ENCODE results near the gene PPP3CA.

PPP3CA gene

DNA sequence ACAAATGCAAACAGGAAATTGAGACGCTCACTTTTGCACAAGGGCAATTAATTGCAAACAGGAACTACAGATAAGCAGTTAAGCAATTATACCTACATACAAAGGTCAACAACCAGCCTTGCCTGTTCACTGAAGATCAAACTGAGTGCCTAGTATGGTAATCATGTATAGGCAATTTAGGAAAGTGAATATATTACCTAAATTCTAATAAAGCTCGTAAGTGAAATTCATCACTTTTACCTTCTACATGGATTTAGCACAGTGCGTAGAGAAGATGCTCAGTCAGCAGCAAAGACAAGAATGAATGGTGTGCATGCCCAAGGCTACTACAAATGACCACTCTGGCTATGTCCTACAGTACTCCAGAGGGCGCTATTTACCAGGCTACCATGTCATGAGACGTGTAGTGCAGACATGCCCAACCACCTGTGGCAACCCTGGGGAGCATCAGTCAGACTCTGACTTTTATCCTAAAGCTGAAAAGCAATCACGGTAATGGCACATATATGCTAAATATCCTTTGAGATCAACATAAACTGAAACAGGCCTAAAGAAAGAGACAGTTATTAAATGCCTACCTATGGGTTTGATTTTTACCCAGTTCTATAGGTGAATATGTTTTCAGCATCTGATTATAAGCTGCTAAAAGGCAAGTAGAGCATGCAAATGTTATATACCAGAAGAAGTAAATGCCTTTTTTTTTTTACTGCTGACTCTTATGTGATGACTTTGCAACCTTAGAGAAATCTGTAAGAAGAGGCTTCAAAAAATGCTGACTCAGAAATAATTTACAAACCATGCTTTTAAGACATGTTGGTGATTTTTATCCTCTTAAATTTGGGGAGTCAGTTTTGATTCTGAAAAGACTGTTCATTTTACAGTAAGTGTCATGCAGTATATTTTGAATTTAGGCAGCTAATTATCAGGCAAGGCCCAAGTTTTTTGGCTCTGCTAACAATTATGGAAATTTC lies 178.0 kb downstream of the PPP3CA start:
- DNase-seq, result peak; percentile 36 to 41

DNA sequence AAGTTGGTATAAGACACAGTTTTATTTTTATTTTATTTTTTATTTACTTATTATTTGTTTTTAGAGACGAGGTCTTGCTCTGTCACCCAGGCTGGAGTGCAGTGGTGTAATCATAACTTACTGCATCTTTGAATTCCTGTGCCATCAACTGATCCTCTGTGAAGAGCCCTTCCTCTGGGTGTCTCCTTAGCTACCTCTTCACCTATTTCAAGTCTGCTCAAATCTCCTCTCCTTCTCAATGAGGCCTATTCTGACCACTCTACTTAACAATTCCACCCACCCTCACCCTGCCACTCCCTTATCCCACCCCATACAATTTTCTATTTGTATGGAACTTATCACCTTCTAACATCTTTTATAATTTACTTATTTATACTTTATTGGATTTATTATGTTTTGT lies 183.4 kb downstream of the PPP3CA start:
- no peak for DNase-seq

DNA sequence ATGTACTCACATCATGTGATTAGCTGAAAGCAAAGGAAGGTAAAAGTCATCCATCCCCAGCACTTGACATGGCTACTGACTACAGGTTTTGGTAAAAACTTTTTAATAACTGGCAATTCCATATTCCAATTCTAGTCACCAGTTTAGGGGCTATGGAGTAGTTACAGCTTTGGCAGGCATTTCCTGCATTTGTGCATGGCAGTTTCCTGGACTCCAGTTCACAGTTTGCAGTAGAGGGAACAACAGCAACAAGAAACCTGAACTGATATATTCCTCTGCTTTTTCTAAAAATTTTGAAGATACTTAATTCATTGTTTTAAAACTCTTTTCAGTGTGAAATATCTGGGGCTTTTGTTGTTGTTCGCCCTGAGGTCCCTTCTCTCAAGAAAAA lies 184.3 kb downstream of the PPP3CA start:
- no peak for DNase-seq

DNA sequence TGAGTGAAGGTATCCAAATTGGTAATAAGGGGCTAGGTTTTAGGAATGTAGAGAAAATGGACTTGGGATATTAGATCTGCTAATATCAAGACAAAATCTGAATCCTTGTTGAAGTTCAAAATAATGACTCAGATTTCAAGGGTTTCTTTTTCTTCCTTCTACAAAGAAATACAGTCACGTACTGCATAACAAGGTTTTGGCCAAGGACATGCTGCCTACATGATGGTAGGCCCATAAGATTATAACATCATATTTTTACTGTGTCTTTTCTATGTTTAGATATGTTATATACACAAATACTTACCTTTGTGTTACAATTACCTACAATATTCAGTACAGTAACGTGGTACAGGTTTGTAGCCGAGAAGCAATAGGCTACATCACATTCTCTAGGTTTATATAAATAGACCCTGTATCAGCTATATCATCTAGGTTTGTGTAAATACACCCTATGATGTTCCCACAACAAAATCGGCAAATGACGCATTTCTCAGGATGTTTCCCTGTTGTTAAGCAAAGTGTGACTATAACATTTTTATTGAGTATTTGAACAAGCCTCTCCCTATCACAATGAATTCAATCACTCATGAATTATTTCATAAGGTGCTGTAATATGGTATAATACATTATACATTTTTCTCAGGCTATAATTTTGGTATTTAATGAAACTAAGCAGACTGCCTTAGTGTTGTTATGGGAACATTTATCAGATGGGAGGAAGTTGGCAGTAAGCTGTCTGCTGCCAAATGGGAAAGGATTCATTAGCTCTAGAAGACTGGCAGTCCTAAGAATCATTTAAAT lies 186.3 kb downstream of the PPP3CA start:
- no peak for DNase-seq

DNA sequence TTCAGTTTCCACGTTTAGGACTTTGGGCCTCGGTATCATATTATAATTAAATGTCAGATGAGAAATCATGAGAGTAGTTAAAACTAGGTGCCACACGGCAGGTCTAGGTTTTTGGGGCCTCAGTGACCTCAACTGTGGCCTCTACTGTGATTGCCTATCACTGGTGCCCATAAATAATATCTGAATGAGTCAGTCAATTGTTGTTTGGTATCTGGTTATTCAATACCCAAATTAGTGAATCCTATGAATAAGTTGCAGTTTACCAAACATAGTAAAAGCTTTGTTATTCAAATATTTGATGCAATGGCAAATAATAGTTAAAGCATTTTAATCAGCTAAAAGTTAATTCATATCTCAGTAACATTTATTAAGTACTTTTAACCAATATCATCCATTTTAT lies 188.8 kb downstream of the PPP3CA start:
- no peak for DNase-seq

DNA sequence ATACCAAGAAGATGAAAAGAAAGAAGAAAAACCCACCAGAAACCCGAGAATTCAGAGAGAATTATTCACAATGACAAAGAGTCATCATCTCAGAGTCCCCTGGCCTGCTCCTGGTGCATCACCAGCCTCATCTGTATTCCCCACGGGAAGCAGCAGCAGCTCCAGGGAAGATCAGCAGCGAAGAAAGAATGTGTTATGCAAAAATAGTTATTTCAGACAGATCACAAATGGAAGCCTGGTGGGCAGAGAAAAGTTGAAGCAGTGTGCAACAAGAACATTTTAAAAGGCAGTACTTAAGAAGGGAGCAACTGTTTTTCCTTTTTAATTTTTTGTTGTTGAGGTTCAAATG lies 189.2 kb downstream of the PPP3CA start:
- DNase-seq, result no peak

DNA sequence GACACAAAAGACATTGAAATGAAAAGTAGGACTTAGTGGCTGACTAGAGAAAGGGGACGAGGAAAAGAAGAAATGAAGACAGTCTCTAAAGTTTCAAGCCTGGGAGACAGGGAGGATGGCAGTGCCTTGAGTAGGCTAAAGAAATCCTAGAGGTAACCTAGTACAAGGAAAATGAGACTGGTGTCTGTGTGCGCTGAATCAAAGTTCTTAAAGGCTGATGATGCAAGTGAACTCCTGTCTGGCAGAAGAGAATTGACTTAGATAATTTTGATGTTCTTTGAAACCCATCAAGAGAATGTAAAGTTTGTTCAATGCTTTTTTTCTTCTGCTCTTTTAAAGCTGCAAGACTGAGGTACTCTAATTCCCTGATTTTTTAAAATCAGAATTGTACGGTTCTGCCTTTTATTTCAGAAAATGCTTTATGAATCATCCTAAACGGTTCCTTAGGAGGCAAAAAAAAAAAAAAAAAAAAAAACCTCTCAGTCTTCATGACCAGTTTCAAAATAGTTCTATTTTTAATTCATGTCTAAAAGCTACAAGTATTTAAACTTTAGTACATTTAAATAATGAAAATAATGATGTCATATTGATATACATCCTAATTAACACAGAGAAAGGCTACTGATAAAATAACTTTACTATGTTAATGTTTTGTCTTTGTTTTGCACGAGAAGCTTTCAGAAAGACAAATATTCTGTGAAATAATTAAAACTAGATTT lies 189.8 kb downstream of the PPP3CA start:
- DNase-seq, result no peak

DNA sequence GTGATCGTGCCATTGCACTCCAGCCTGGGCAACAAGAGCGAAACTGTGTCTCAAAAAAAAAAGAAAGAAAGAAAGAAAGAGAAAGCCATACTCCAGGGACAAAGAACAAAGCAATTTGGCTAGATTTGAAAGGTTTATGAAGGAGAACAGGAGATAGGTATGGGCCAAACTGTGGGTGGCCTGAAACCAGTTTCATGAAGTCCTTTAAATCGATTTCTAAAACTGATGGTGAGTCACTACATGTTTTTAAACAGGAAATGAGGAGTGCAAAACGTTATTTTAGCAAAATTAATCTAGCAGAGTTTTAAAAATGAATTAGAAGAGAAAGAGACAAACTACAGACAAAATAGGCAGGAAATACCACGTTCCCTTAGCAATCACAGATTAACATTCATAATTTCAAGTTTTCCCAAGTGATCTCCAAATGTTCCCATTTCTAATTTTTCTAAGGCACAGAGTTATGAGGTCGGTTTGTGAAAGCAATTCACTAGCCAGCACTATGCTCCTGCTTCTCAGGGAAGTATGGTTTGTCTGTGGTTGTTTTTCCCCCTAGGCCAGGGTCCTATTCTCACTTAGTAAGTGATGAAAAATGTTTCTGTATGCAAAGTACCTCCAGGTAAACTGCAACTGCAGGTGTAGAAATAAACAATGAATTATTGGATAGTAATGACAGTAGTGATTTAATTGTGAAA lies 190.6 kb downstream of the PPP3CA start:
- DNase-seq, result no peak

DNA sequence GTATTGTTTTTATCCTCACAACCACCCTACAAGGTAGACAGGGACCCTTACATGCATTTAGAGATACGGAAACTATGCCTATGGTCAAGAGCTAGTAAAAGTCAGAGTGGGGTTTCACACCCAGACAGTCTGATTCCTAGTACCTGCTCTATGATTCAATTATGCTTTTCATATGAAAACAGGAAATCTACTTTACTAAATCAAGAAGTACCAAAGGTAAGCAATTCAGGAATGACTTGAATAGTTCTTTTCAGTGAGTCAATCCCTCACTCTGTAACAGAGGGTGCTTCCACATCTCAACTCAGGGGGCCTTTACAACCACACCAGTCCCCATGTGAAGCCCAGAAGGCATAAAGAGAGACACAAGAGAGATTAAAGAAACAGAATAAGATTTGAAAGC lies 191.4 kb downstream of the PPP3CA start:
- DNase-seq, result no peak

DNA sequence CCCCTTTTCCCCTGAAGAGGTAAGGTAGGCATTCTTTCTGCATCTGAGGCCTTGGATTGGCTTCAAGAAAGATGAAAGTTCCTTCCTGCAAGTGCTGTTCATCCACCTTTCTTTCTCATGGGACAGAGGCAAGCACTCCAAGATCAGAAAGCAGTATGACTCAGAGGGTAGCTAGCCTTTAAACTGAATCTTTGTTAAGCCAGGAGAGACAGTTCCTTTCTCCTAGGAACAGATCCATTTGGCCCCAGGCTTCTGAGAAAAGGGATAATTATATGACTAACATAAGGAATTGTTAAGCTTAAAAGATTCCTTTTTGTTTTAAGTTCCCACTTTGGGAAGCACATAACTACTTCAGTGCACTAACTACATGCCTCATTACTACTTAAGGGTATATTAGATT lies 192.0 kb downstream of the PPP3CA start:
- no peak for DNase-seq

DNA sequence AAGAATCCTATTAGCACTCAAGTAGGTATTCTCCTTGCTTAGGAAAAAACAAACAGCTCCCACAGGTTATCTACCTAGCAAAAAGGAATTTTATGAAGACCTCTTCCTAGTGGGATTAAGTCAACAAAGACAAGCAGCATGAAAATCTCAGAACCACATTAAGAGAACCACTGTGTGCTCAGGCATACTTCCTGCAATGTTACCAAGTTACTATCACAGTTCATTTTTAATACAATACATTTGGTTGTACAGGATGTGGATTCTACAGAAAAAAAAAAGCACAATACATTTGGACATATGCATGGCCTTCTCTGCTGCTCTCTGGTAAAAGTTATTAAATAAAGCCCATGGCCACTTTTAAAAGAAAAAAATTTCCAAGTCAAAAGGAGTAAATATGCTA lies 193.7 kb downstream of the PPP3CA start:
- no peak for DNase-seq

DNA sequence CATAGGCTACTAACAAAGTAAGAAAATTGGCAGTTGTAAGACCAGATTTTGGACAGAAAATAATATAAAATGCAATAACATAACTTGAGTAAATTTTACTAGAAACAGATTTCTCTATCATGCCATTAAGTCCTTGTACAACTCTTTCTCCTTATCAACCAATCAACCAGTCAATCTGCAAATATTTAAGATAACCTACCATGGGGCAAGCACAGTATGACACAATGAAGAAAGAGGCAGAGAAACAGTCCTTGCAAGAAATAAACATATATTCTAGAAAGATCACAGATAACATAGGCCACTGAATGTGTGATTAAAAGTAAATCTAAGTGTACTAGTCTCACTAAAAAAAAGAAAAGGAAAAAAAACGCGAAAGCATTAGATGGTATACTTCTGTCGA lies 194.8 kb downstream of the PPP3CA start:
- no peak for DNase-seq

DNA sequence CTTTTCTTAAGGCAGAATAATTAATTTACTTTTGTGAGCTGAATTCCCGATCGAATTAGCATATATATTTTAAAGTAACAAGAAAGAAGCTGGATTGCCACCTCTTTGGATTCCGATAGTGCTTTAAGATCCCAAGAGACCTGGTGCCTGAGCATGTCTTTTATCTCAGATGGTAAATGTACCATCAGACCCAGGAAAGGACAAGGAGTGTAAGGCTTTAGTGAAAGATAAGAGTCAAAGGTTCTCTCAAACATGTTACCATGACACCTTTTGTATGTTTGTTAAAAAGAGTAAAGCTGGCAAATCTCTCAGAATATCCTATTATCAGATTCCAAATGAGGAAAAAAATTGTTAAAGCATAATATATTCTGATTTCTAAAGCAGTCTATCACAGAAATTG lies 198.8 kb downstream of the PPP3CA start:
- DNase-seq, result no peak

DNA sequence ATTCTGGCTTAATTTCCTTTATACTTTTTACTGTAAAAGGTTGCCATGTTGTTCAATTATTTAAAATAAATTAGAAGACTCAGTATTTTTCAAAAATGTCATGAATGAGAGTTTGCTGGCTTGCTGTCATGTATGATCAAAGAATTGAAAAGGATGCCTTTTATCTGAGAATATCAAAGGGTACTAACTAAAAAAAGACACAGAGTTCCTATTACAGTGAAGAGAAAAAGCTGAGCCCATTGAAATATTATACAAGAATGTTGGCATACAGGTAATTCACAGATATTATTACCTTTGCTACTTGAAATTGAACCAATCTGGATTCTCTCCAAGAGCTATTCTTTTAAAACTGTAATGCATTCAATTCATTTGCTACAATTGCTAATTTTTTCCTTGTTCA lies 200.0 kb downstream of the PPP3CA start:
- no peak for DNase-seq

DNA sequence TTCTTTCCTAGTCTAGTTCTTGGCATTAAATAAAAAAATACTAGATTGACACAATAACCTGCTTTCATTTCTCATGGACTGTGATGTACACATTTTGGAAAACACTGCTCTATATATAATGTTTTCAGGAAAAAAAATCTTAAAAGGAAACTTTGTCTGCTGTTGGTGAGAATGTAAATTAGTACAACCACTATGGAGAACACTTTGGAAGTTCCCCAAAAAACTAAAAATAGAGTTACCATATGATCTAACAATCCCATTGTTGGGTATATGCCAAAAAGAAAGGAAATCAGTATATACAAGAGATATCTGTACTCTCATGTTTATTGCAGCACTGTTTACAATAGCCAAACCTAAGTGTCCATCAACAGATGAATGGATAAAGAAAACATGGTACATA lies 202.3 kb downstream of the PPP3CA start:
- DNase-seq, result no peak

DNA sequence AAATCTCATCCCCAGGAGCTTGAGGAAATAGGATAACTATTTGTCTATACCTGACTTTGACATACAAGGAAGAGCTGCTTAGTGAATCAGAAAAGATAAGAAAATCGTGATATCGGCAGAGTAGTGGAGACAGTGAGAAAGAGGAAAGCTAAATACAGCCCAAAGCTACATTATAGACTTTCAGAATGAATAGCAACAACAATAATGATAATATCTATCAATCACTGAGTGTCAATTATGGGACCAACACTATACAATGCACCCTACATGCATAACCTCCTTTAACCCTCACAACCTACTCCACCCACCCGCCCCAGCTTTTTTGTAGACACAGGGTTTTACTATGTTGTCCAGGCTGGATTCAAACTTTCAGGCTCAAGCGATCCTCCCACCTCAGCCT lies 205.1 kb downstream of the PPP3CA start:
- no peak for DNase-seq

DNA sequence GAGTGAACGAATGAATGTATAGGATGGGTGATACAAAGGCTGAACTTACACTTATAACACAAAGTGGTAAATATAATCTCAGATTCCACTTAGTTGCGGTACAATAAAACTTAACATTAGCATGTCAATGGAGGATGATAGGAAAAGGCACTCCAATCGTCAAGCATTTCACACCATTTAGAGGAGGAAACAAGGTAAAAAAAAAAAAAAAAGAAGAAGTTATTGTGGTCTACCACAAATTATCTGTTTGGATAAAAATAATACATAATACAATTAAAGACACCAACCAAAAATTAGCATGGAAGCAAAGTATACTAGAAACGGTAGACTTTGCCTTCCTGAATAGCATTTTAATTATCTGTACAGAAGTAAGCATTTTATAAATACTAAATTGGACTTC lies 205.5 kb downstream of the PPP3CA start:
- DNase-seq, result no peak

DNA sequence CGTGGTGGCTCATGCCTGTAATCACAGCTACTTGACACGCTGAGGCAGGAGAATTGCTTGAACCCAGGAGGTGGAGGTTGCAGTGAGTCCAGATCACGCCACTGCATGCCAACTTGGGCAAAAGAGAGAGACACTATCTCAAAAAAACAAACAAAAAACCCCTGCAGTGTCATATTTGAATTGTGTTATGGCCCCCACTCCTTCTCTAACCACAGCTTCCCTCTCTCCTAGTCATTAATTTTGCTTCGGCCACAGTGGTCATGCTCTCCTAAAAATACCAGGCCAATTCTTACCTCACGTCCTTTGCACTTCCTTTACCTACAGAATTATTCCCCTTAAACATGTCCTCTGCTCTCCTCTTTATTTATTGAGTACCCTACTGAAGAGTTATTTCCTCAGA lies 206.1 kb downstream of the PPP3CA start:
- DNase-seq, result no peak

DNA sequence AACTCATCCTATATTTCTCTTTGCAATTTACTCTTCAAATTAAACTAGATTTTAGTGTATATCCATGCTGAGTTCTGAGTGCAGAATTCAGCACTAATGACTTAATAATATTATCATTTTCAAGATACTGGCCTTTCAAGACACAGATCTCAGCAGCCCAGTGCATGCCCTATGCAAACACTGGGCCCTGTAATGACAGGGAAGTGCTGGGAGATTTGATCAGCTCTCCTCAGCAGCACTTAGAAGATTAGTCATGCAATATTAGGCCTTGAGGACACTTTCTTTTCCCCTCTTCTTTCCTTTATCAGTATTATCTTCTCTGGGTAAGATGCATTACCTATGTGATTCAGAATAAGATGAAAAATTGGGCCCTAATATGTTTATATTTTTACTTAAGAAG lies 207.1 kb downstream of the PPP3CA start:
- no peak for DNase-seq

DNA sequence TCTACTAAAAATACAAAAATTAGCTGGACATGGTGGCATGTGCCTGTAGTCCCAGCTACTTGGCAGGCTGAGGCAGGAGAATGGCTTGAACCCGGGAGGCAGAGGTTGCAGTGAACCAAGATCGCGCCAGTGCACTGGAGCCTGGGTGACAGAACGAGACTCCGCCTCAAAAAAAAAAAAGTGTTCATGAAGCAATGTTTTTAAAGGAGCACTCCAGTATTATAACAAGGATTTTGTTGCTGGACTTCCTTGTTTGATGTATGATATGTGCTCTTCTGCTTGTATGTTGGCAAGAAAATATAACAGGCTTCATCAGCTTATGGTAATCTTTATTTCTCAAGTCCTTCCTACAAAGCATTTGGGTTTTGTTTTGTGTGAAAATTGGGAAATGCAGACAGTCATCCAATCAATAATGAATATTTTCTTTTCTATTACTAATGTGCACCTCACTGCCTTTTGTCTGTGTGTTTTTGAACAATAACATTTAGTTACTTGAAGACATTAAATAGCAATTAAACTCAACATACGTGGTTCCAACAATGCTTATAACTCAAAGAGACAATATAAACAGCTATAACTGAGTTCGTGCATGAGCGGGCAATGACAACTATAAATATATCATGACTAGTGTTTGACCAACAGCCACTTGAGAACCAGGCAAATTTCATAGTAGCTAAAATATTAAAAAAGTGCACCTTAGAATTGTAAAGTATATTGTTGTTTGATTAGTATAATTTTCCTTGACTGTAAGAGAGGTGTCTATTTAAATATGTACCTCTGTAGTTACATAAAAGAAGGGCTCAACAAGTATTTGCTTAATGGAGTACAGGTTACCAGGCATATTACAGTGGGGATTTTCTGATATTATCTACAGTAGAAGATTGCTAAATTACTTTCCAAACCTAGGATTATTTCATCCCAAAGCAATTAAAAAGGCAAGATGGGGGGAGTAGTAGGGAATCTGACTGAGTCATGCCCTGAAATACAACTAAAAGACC lies 210.7 kb downstream of the PPP3CA start:
- no peak for DNase-seq

DNA sequence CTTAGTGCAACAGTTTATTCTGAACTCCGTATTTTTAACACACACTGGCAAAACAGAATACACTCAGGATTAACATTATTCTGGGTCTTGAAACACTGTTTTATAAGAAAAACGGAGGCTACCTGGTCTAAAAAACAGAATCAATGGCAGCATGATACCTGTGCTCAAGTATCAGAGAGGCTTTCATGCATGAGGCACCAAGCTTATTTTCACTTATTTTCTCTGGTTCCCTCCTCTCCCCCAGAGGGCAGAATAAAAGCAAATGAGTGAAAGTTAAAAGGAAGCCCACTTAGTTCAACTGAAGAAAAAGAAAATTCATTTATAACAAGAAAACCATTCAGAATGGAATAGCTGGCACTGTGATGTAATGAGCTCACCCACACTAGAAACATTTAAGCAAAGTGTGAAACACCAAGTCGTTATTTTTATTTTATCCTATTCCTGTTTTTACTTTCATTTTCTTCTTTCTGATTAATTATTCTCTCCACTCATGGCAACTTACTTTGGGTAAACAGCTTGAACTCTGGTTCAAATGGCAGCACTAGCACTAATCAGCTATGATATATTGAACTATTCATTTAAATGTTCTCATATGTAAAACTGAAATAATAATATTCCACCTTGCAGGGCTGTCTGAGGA lies 211.8 kb downstream of the PPP3CA start:
- DNase-seq, result no peak

All from stimulated activated CD4-positive, alpha-beta T cell treated with anti-CD3 and anti-CD28 coated beads, Interleukin-2, amount 100 ng/mL, for 48 hours (primary cell).